ENCODE results near the gene UBA1.

GRCh38 chrX:47204970-47205369 lies 11.3 kb downstream of the UBA1 start:
- peak; percentile 10 for TF ChIP-seq CTCF (IDR thresholded peaks at IDR 0.05; ENCODE audit: borderline replicate concordance, extremely low read depth, low read length, poor library complexity, severe bottlenecking)
- TF ChIP-seq EZH2 (IDR thresholded peaks at IDR 0.05; ENCODE audit: borderline replicate concordance, low read depth, low read length, severe bottlenecking): no peak

All from DND-41 (cell line).